A172 (cell line): ENCODE results near the gene TSHZ3. TPM values are rescaled to one million over a fixed set of nuclear protein-coding genes. Genes with fewer than 3 reads are reported as not detected.

Source experiments
- DNase-seq: peaks from one replicate; pipeline ENCODE4 v3.0.0-alpha.2; 2015; ENCODE audit warnings: low spot score
- total RNA-seq: library from RNA; depleted of rRNA; stranded (reverse); fragments of >200 nt; shearing (Covaris generic); gene quantifications from 2 replicates; pipeline ENCODE4 v1.2.3, GENCODE V29; 2014; rRNA removed

The TSHZ3 gene, protein sequence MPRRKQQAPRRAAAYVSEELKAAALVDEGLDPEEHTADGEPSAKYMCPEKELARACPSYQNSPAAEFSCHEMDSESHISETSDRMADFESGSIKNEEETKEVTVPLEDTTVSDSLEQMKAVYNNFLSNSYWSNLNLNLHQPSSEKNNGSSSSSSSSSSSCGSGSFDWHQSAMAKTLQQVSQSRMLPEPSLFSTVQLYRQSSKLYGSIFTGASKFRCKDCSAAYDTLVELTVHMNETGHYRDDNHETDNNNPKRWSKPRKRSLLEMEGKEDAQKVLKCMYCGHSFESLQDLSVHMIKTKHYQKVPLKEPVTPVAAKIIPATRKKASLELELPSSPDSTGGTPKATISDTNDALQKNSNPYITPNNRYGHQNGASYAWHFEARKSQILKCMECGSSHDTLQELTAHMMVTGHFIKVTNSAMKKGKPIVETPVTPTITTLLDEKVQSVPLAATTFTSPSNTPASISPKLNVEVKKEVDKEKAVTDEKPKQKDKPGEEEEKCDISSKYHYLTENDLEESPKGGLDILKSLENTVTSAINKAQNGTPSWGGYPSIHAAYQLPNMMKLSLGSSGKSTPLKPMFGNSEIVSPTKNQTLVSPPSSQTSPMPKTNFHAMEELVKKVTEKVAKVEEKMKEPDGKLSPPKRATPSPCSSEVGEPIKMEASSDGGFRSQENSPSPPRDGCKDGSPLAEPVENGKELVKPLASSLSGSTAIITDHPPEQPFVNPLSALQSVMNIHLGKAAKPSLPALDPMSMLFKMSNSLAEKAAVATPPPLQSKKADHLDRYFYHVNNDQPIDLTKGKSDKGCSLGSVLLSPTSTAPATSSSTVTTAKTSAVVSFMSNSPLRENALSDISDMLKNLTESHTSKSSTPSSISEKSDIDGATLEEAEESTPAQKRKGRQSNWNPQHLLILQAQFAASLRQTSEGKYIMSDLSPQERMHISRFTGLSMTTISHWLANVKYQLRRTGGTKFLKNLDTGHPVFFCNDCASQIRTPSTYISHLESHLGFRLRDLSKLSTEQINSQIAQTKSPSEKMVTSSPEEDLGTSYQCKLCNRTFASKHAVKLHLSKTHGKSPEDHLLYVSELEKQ
- 4.7 and 5.6 TPM in 2 replicates for total RNA-seq

DNA sequence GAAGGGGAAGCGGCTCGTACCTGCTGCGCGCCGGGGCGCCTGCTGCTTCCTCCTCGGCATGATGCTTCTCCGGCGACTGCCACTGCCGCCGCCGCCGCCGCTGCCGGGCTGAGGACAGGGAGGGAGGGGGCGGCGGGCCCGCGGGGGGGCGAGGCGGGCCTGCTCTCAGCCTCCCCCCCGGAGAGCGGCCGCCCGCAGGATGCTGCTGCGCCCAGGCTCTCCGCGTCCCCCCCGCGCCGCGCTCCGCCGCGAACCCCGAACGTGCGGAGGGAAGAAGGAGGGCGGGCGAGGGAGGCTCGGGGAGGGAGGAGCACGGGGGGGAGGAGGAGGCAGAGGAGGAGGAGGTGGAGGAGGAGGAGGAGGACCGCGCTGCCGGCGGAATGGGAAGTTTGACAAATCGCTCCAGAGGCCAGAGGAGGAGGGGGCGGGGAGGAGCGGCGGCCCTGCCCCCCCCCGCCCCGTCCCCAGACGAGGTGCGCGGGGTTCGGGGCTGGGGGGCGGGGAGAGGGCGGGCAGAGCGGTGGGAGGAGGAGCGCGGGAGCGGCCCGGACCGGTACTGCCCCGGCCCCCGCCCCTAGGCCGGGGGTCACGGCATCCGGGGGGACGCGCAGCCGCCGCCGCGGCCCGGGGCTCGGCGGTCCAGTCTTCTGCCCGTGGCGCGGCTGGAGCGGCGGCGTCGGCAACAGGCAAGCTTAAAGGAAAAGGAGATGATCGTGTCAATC, at the start of gene TSHZ3:
TSS of gene TSHZ3 (minus strand) at position 277 of the 722 bp plus-strand sequence. CDS start at position 60, 217 bp downstream.
- DNase-seq: peak; percentile 81

DNA sequence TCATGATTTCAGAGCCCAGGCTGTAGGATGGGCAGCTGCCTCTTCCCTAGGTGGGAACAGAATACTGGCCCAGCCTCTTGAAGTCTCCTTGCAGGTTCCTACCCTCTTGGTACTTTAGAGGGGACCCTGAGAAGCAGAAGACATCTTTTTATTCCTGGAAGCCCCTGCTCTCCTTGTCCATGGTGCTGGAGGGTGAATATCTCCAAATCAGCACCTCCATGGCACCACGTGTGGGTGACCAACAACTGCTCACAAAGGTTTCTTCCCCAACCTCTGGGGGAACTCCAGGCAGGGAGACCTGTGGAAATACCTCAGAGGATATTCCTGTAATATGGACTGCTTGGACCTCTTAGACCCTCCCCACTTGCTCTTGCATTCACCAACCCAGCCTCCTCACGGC, 48.1 kb upstream of the TSHZ3 start:
- DNase-seq: no peak

DNA sequence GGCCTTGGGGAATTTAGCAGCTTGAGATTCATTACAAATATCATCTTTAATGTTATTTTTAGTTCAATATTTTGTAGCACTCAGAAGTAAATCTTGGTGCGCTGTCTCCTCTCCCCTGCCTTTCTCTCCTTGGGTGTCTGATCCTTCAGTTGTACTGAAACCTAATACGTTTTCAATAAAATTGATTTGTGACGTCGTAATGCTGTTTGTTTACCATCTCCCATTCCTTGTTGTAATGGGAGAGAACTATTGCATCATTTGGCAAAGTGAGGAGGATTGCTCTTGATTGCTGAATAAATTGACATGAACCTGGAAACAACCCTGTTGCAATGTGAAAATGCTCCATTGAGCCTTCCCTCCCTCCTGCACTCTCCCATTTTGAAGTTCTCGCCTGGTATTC, 43.2 kb upstream of the TSHZ3 start:
- DNase-seq: no peak

DNA sequence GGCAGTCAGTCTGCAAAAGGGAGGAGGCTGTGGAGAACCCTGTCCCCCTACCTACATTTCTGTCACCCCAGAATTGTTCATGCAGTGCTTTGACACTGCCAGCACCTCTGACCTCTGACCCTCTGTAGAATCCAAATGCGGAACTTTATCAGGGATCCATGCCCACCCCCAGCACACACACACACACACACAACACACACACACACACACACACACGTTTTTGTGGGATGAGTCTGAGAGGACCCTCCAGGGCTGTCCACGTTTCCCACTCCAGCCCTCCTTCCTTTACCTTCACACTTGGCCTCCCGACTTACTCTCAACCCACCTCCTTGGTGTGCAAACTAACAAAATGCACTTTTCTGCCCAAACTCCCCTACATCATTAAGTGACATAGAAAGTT, 42.3 kb upstream of the TSHZ3 start:
- no peak for DNase-seq

- no peak for DNase-seq
Observed at GRCh38 chr19:31390711-31391110, 41.5 kb upstream of the TSHZ3 start.

GRCh38 chr19:31389874-31390273, 40.6 kb upstream of the TSHZ3 start:
- no peak for DNase-seq

DNA sequence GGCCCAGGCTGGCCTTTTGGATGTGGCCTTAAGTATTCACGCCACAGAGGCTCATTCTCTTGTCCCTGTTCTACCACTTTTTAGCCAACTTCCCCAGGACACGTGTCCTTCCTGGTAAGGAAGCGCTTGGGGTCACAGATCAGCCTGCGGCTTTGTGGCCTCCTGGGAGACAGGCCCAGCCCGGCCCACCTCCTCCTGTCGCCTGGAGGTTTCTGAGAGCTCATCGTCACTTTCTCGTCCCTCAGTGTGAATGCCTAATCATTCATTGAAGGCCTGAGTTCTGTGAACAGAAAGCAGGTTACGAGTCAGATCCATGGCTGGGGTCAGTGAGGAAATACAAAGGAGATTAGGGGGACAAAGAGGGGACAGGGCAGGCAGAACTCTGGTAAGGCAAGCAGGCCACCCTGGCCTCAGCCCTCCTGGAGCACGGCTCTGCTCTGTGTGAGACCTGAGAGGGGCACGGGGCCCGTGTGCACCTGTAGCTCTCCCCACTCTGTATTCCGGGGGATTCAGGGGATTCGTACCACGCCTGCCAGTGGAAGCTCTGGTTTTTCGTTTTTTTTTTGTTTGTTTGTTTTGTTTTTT, 38.6 kb upstream of the TSHZ3 start:
- DNase-seq: no peak

DNA sequence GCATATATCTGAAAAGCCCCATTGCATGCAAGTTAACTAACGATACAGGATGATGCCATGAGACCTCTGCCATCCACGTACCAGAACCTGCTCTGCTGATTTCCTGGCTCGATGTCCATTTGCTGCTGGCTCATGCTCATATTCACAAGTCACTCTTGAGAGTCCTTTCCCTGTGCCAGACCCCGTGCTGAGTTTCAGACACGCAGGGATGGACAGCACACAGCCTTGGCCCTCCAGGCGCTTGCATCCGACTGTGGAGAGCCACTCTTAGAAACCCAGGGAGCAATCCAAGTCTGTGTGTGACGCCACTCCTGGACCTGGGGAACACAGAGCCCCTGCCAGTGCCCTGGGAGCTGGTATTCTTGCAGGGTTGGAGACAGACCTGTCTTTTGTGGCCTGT, 37.6 kb upstream of the TSHZ3 start:
- DNase-seq: no peak

DNA sequence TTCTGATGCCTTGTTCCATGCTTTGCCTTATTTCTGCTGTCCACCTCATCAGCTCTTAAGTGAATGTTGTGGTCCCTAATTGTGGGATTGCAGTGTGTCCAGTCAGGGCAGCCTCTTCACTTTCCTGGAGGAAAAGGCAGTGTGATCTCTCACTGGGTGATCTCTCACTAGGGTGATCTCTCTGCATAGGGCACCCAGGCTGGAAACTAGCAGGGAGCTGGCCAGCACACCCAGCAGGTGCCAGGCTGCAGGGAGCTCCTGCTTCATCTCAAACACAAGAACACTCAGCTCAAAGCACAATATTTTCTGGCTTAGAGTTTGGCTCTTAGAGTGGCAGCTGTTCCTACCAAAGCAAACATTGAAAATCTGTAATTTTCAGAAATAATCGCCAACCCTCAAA, 36.5 kb upstream of the TSHZ3 start:
- no peak for DNase-seq

GRCh38 chr19:31383553-31383952, 34.3 kb upstream of the TSHZ3 start:
- no peak for DNase-seq

- DNase-seq: no peak
Observed at GRCh38 chr19:31380854-31381253, 31.6 kb upstream of the TSHZ3 start.

GRCh38 chr19:31378404-31378803, 29.2 kb upstream of the TSHZ3 start:
- peak; percentile 92 for DNase-seq

GRCh38 chr19:31377736-31378135, 28.5 kb upstream of the TSHZ3 start:
- peak; percentile 13 for DNase-seq

DNA sequence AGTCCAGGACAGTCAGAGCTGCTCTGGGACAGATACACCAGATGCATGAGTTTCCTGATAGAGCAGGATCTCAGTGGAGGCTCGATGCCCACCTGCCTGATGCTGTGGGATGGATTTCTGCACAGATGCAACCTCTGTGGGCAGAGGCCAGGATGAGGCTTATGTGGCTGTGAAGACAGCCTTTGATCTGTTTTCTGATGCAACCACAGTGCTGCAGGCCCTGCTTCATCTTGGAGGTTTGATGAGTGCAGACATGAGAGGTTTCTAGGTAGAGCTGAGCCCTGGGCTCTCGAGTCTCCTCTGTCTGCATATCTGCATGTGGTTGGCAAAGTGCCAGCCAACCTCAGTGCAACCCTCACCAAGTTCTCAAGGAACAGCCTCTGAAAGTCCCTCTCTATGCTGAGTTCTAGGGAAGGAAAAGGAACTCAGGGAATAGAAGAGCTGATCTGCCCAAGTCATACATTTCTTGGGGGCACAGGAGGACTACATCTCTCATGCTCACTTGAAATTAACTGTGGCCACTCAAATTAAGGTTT, 23.1 kb upstream of the TSHZ3 start:
- no peak for DNase-seq

DNA sequence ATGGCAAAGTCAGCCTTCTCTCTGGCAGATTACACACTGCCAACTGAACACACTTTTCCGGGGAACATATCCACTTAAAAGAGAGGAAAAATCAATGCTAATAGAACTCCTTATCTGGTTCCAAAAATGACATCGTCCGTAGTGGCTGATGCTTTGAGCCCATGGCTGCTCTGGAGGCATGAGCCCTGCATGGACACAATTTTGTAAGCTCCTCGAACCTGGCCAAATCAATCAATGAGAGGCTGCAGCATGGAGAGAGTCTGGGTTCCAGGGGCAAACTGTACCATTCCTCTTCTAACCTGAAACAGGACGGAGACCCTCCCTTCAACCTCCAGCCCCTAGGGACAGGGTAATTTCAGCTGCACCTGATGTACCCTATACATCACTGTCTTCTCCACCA, 21.0 kb upstream of the TSHZ3 start:
- no peak for DNase-seq

DNA sequence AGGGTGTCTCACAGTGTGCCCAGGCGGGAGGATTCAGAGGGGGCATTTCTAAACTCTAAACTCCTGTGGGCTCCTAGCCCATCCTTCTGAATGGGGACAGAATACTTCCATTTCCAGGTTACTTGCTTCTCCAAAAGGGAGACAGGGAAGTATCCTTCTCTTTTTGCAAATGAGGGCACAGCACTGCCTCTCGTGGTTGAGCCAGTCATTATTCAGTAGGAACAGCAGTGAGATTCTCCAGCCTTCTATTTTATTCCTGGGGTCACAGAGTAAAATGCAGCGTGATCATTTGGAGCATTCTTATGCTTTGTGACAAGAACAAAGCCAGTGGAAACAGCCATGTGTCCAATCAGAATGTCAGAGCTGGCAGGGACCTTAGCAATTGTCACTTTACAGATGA, 15.7 kb upstream of the TSHZ3 start:
- no peak for DNase-seq

DNA sequence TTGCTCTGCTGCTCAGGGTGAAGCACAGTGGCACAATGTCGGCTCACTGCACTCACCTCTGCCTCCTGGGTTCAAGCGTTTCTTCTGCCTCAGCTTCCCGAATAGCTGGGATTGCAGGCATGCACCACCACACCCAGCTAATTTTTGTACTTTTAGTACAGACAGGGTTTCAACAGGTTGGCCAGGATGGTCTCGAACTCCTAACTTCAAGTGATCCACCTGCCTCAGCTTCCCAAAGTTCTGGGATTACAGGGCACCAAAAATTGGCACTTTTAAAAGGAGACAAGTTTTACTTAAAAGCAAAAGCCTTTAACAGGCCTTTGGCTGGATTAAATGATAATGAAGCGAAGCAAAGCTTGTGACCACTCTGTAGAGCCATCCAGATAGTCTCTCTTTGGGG, 12.5 kb upstream of the TSHZ3 start:
- no peak for DNase-seq

GRCh38 chr19:31357315-31357673, 8.1 kb upstream of the TSHZ3 start:
- DNase-seq: no peak

- no peak for DNase-seq
Observed at GRCh38 chr19:31356587-31357314, 7.5 kb upstream of the TSHZ3 start.

DNA sequence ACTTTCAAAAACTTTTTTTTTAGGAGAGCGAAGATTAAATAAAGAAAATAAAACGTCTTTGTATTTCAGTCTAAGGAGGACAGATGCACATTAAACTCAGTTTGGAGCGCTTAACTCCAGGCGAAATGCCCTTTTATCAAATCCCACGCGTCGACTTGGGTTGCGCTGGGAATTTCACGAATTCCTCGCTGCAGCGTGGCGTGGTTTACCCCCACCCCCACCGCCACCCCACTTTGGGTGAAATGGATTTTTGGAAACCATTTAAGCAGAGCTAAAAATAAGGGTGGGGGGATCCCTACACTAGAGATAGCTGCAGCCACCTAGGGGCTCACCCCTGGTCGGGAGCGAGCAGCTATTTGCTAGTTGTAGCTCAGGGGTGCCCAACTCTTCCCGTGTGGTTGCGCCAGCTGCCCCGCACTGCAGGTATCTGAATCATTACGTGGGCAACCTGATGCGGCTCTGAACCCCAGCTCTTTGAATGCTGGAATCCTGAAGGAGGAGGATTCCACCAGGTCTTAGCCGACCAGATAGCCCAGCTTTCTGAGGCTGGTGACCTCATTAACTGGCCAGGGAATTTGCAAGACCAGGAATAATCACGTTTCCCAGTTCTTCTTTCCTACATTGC, 6.5 kb upstream of the TSHZ3 start:
- no peak for DNase-seq
